ENCODE results near the gene RNASE1. TPM values are rescaled to one million over a fixed set of nuclear protein-coding genes. Genes with fewer than 3 reads are reported as not detected.

RNASE1 gene
- total RNA-seq, 4 donors from 2014 or later = 568 to 1,425 (median 983) TPM

DNA sequence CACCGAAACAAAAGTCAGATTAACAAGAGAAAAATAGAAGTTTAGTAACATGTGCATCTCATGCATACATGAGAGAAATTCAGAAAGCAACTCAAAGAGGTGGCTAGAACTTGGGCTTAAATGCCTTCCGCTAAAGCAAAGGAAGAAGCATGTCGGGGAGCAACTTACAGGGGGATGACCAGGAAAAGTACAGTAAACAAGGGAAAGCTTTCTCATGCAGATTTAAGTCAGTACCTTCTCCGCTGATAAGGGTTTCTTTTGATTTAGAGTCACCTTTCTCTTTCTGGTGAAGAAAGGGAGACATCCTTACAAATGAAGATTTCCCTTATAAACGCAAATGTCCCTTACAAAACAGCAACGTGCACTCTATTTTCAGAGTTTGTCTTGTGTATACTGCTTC, 27.6 kb downstream of the RNASE1 start:
- no peak for TF ChIP-seq CTCF (IDR thresholded peaks at IDR 0.05; ENCODE audit: low read depth)

GRCh38 chr14:20774258-20774824, 28.3 kb downstream of the RNASE1 start:
- no peak for TF ChIP-seq CTCF (IDR thresholded peaks at IDR 0.05; ENCODE audit: low read depth)

GRCh38 chr14:20772650-20773049, 30.0 kb downstream of the RNASE1 start:
- no peak for TF ChIP-seq CTCF (IDR thresholded peaks at IDR 0.05; ENCODE audit: low read depth)

- no peak for TF ChIP-seq CTCF (IDR thresholded peaks at IDR 0.05; ENCODE audit: low read depth)
Observed at GRCh38 chr14:20769421-20769820, 33.2 kb downstream of the RNASE1 start.

GRCh38 chr14:20768593-20768892, 34.1 kb downstream of the RNASE1 start:
- no peak for TF ChIP-seq CTCF (IDR thresholded peaks at IDR 0.05; ENCODE audit: low read depth)

DNA sequence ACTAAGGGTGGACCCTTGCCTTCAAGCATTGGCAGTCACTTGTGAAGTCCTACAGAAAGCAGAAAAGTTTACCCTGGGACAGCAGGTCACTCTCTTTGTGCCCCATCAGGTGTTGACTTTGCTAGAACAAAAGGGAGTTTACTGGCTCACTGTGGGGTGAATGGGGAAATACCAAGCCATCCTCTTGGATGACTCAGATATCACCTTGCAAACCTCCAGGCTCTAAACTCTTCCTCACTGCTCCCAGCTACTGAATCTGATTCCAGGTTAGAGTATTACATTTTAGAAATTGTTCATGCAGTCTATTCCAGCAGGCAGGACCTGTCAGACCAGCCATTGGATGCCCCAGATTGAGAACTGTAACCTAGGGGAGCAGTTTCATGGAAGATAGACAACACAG, 41.7 kb downstream of the RNASE1 start:
- no peak for TF ChIP-seq CTCF (IDR thresholded peaks at IDR 0.05; ENCODE audit: low read depth)

DNA sequence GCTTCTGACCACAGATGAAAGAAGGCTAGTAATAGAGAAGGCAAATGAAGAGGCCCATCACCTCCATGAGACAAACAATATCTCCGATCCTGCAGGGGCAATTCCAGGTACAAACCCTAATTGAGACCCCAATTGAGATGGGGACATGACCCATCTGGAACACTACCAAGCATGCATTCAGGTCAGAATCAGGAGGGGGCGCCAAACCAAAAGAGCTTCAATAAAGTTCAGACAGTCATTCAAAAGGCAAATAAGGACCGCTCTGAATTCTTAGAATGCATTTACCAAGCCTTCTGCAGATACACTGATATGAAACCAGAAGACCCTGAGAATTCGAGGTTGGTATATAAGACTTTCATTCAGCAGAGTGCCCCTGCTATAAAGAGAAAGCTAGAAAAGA, 44.7 kb downstream of the RNASE1 start:
- no peak for TF ChIP-seq CTCF (IDR thresholded peaks at IDR 0.05; ENCODE audit: low read depth)
